Suprapubic skin (tissue), 4 donors: ENCODE data around the gene ANP32B. TPM values are rescaled to one million over a fixed set of nuclear protein-coding genes. Genes with fewer than 3 reads are reported as not detected.

Source experiments
- DNase-seq, 2 donors: peaks; one replicate each; pipeline ENCODE4 v3.0.0-alpha.2; 2019; ENCODE audit warnings: low spot score in 2 of 2
- H3K27ac ChIP-seq: fragments of 200-600 bp; sonication (generic); one replicate; pipeline ENCODE4 v1.5.1; 2019
- H3K27me3 ChIP-seq: fragments of 200-600 bp; sonication (generic); one replicate; pipeline ENCODE4 v1.5.1; 2019
- H3K36me3 ChIP-seq: fragments of 200-600 bp; sonication (generic); one replicate; pipeline ENCODE4 v1.5.1; 2019
- H3K4me1 ChIP-seq: fragments of 200-600 bp; sonication (generic); one replicate; pipeline ENCODE4 v1.5.1; 2019
- H3K4me3 ChIP-seq: fragments of 200-600 bp; sonication (generic); one replicate; pipeline ENCODE4 v1.5.1; 2019; ENCODE audit warnings: mild to moderate bottlenecking
- H3K9me3 ChIP-seq: fragments of 200-600 bp; sonication (generic); one replicate; pipeline ENCODE4 v1.5.1; 2019
- CTCF ChIP-seq, 2 donors: fragments of 200-600 bp in 1 of 2; fragments of 450-650 bp in 1 of 2; sonication (generic) in 1 of 2; IDR thresholded peaks; one replicate each; pipeline ENCODE4 v1.5.1; 2016 to 2019; ENCODE audit warnings: antibody characterized with exemption in 2 of 2, mild to moderate bottlenecking in 1 of 2, moderate library complexity in 1 of 2
- EP300 ChIP-seq: sonication (generic); formaldehyde crosslinking; IDR thresholded peaks from one replicate; pipeline ENCODE4 v1.6.1; 2017; ENCODE audit warnings: antibody characterized with exemption
- POLR2A ChIP-seq, 2 donors: fragments of 450-650 bp; IDR thresholded peaks; one replicate each; pipeline ENCODE4 v1.6.1; 2017; ENCODE audit warnings: antibody characterized with exemption in 2 of 2, mild to moderate bottlenecking in 2 of 2, moderate library complexity in 2 of 2
- POLR2AphosphoS5 ChIP-seq, 3 donors: sonication (generic); formaldehyde crosslinking; IDR thresholded peaks; one replicate each; pipeline ENCODE4 v1.6.1; 2017; ENCODE audit warnings: antibody characterized with exemption in 3 of 3
- WGBS: methylation state at CpG from one replicate; pipeline ENCODE4 v1.1.5; 2018; 5-methylcytosine and 5-hydroxymethylcytosine counted together
- total RNA-seq, 4 donors: library from RNA; depleted of rRNA; stranded (reverse); fragments of >200 nt; gene quantifications; one replicate each; pipeline ENCODE4 v1.1.0, GENCODE V29; 2016

The ANP32B gene
- total RNA-seq, result 10 to 100 TPM; 34.8 to 71.6 (median 59.1) TPM

- Histone ChIP-seq H3K9me3 (no peaks in the 10 kb centered on the region), H3K27me3 (no peaks in the 10 kb centered on the region), H3K4me1 (peaks cover 64% of the 10 kb centered on the region), H3K36me3 (no peaks in the 10 kb centered on the region), H3K4me3 (peak within 1 kb of the TSS; percentile 93), H3K27ac (peak within 1 kb of the TSS; percentile 99)
- TF ChIP-seq CTCF (IDR thresholded peaks at IDR 0.05) (peak; percentile 85 to 99), EP300 (no peak), POLR2AphosphoS5 (IDR thresholded peaks at IDR 0.05) (no peak), POLR2A (IDR thresholded peaks at IDR 0.05) (peak; percentile 11 to 52)
- 1% methylated on average over 20 of the region's 105 CpGs for WGBS
- DNase-seq, result peak; percentile 95 to 96
These were observed at the start of gene ANP32B for GRCh38 chr9:97982683-97983588. TSS of gene ANP32B (plus strand) at chr9:97983341. CDS start at chr9:97983556, 215 bp downstream.

GRCh38 chr9:97934321-97935115 lies 48.6 kb upstream of the ANP32B start:
- DNase-seq, result no peak
- TF ChIP-seq POLR2AphosphoS5 (IDR thresholded peaks at IDR 0.05) (no peak), EP300 (no peak), CTCF (IDR thresholded peaks at IDR 0.05) (no peak)
- Histone ChIP-seq H3K27me3 (peaks cover 10% of the 10 kb centered on the region), H3K27ac (no peak overlapping the region), H3K4me1 (no peaks in the 10 kb centered on the region), H3K9me3 (no peaks in the 10 kb centered on the region), H3K36me3 (no peaks in the 10 kb centered on the region), H3K4me3 (no peak overlapping the region)
- WGBS, result 27% methylated on average over 6 of the region's 6 CpGs

- WGBS, result 78% methylated on average over 1 of the region's 1 CpG
- Histone ChIP-seq H3K27me3 (peaks cover 10% of the 10 kb centered on the region), H3K36me3 (no peaks in the 10 kb centered on the region), H3K4me3 (no peak overlapping the region), H3K9me3 (no peaks in the 10 kb centered on the region), H3K27ac (no peak overlapping the region), H3K4me1 (no peaks in the 10 kb centered on the region)
- no peak for DNase-seq
- TF ChIP-seq EP300 (no peak), POLR2AphosphoS5 (IDR thresholded peaks at IDR 0.05) (no peak), CTCF (IDR thresholded peaks at IDR 0.05) (no peak), POLR2A (IDR thresholded peaks at IDR 0.05) (no peak)
These were observed 47.9 kb upstream of the ANP32B start for GRCh38 chr9:97935276-97935675.

- Histone ChIP-seq H3K27ac (no peak overlapping the region), H3K4me1 (no peaks in the 10 kb centered on the region), H3K4me3 (no peak overlapping the region), H3K9me3 (no peaks in the 10 kb centered on the region), H3K27me3 (peaks cover 6% of the 10 kb centered on the region), H3K36me3 (no peaks in the 10 kb centered on the region)
- no peak for DNase-seq
- TF ChIP-seq POLR2A (IDR thresholded peaks at IDR 0.05) (no peak), EP300 (no peak), POLR2AphosphoS5 (IDR thresholded peaks at IDR 0.05) (no peak), CTCF (IDR thresholded peaks at IDR 0.05) (no peak)
These were observed 46.1 kb upstream of the ANP32B start for GRCh38 chr9:97936998-97937397.
